Measurements from ENCODE around the gene UBR4. TPM values are rescaled to one million over a fixed set of nuclear protein-coding genes. Genes with fewer than 3 reads are reported as not detected.

Gene UBR4
- total RNA-seq, 1 donor from 2014 or later, result 66.1 TPM

DNA sequence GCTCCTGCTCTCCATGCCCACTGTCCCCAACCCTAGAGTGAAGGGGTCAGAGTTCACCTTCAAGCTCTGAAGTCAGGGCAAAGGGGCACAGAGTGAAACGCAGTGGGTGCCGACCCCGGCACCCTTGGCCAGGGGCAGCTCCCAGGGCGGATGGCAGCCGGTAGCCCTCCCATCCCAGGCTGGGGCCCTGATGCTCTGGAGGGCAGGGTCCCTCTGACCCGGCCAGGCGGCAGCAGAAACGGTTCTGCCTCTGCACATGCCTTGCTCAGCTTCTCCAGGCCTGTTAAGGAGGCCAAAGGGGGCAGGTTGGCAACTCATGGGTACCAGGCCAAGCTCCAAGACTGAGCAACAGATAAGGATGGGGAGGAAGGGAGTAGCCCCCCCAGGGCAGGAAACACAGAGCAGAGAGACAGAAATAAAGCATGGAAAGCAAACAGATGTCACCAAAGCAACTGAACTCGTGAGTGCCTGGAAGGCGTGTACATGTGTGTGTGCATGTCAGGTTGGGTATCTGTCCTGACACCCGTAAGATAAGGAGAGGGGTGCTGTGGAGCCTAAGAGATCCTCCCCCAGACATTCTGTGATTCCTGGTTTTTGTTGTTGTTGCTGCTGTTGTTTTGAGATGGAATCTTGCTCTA lies 141.3 kb downstream of the UBR4 start:
- TF ChIP-seq, protein P1, sequence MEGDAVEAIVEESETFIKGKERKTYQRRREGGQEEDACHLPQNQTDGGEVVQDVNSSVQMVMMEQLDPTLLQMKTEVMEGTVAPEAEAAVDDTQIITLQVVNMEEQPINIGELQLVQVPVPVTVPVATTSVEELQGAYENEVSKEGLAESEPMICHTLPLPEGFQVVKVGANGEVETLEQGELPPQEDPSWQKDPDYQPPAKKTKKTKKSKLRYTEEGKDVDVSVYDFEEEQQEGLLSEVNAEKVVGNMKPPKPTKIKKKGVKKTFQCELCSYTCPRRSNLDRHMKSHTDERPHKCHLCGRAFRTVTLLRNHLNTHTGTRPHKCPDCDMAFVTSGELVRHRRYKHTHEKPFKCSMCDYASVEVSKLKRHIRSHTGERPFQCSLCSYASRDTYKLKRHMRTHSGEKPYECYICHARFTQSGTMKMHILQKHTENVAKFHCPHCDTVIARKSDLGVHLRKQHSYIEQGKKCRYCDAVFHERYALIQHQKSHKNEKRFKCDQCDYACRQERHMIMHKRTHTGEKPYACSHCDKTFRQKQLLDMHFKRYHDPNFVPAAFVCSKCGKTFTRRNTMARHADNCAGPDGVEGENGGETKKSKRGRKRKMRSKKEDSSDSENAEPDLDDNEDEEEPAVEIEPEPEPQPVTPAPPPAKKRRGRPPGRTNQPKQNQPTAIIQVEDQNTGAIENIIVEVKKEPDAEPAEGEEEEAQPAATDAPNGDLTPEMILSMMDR (IDR thresholded peaks at IDR 0.05; ENCODE audit: insufficient read depth, low read length, severe bottlenecking), result no peak
- no peak overlapping the region for H3K4me3 ChIP-seq (ENCODE audit: low read depth, low read length)
- H3K36me3 ChIP-seq (ENCODE audit: control insufficient read depth, insufficient read depth, low read length), result no peaks in the 10 kb centered on the region
- FAIRE-seq (peak; percentile 50), DNase-seq (ENCODE audit: low read depth) (no peak)
- no peaks in the 10 kb centered on the region for H3K27me3 ChIP-seq (ENCODE audit: control insufficient read depth, insufficient read depth, low read length)

DNA sequence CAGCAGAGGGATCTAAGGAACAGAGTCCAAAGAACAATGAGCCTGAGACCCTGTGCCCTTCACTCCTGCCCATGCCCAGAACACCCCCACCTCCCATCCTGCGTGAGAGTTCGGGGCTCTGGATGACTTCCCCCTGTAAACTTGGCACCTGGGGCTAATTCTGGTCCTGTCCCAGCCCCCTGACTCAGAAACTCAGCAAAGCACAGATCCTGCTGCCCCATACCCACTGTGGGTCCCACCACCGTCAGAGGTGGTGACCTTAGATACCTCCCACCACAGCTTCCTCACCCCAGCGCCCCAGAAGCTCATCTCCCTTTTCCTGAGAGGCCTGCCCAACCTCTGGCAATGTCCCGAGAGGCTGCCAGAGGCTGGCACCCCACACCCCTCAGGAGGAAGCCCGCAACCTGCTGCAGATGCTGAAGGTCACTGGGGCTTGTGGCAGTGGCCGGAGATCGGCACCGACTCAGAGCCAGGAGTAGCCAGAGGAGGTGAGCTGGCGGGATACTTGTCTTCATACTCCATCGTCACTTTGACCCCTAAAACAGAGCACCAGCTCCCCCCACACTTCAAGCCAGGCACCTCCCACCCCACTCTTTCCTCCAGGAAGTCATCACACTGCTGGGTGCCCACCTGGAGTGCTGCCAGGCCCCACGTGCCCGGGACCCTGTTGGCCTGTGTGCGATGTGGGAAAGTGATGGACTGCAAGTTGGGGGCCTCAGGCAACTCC lies 142.0 kb downstream of the UBR4 start:
- peak; percentile 13 for FAIRE-seq
- TF ChIP-seq, protein P1 (IDR thresholded peaks at IDR 0.05; ENCODE audit: insufficient read depth, low read length, severe bottlenecking), result no peak
- no peaks in the 10 kb centered on the region for H3K27me3 ChIP-seq (ENCODE audit: control insufficient read depth, insufficient read depth, low read length)
- H3K4me3 ChIP-seq (ENCODE audit: low read depth, low read length), result no peak overlapping the region
- DNase-seq (ENCODE audit: low read depth), result no peak
- H3K36me3 ChIP-seq (ENCODE audit: control insufficient read depth, insufficient read depth, low read length), result no peaks in the 10 kb centered on the region

DNA sequence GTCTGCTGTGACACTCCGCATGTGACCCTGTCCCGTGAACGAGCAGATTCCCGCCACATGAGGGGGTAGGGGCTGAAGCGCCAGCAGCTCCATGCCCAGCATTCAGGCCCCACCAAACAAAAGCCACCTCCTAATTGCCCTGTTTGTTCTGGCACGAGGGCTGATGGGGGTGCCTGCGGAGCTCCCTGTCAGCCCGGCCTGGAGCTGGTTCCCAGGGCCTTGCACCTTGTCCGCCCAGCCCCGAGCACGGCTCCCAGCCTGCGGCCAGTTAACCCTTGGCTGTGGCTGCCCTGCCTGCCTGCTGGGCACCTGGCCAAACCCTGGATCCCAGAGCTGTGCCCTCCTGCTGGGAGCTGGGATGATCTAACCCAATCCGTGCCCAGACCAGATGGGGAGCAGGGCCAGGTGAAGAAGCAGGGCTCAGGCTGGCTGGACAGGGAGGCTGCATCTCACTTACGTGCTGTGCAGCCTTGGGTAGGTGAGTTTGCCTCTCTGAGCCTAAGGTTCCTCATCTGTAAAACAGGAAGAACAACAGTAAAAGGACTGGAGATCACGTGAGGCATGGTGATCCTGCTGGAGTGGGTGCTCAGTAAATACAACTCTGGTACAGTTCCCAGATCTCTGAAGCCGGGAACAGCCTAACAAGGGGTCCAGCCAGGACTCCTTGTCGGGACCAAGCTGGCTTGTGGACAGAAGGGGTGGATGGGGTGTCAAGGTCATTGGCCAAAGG lies 142.7 kb downstream of the UBR4 start:
- DNase-seq (ENCODE audit: low read depth) (no peak), FAIRE-seq (peak; percentile 18)
- TF ChIP-seq, protein P1 (IDR thresholded peaks at IDR 0.05; ENCODE audit: insufficient read depth, low read length, severe bottlenecking), result no peak
- Histone ChIP-seq H3K36me3 (ENCODE audit: control insufficient read depth, insufficient read depth, low read length) (no peaks in the 10 kb centered on the region), H3K27me3 (ENCODE audit: control insufficient read depth, insufficient read depth, low read length) (no peaks in the 10 kb centered on the region), H3K4me3 (ENCODE audit: low read depth, low read length) (no peak overlapping the region)

DNA sequence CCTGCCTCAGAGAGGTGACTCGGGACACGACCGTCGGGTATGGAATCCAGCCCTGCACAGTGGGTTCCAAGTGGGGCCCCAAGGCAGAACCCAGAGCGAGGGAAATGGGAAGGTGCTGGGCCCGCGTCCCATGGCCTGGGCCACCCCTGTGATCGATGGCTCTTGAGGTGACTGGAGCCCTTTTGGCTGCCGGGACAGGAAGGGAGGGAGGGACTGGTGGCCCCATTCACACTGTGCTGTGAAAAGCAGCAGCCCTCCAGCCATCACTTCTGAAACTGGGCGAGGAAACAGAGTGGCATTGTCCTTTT lies 143.2 kb downstream of the UBR4 start:
- TF ChIP-seq, protein P1 (IDR thresholded peaks at IDR 0.05; ENCODE audit: insufficient read depth, low read length, severe bottlenecking), result no peak
- no peak for DNase-seq (ENCODE audit: low read depth)
- no peak overlapping the region for H3K4me3 ChIP-seq (ENCODE audit: low read depth, low read length)
- FAIRE-seq, result no peak
- no peaks in the 10 kb centered on the region for H3K27me3 ChIP-seq (ENCODE audit: control insufficient read depth, insufficient read depth, low read length)
- no peaks in the 10 kb centered on the region for H3K36me3 ChIP-seq (ENCODE audit: control insufficient read depth, insufficient read depth, low read length)

DNA sequence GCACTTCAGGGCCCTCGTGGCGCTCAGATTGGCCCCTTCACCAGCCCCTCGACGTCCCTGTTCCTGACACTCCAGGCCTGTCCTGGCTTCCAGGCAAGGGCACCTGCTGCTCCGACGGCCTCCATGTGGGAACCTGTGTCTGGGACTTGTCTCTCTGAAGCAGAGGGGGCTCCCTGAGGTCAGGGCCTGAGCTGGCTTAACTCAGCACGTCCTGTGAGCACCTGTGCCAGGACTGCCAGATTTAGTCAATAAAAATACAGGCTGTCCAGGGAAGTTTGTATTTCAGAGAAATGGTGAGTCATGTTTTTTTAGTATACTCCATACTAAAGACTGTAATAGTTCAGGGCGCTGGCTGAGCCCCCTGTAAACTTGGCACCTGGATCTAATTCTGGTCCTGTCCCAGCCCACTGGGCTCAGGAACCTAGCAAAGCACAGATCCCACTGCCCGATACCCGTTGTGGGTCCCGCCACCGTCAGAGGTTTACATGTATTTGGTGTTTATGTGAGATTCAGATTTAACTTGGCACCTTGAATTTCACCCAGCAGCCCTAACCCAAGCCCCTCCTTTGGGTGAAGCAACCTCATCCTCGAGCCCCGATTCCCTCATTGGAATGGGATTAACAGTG lies 143.7 kb downstream of the UBR4 start:
- Histone ChIP-seq H3K27me3 (ENCODE audit: control insufficient read depth, insufficient read depth, low read length) (no peaks in the 10 kb centered on the region), H3K36me3 (ENCODE audit: control insufficient read depth, insufficient read depth, low read length) (no peaks in the 10 kb centered on the region), H3K4me3 (ENCODE audit: low read depth, low read length) (no peak overlapping the region)
- TF ChIP-seq, protein P1 (IDR thresholded peaks at IDR 0.05; ENCODE audit: insufficient read depth, low read length, severe bottlenecking), result no peak
- DNase-seq (ENCODE audit: low read depth) (peak; percentile 55), FAIRE-seq (no peak)
